HCT116 (cell line): ENCODE data around the gene ACP1.
A peak's percentile ranks its signal among the peaks of the same experiment; 100 is the strongest.

Experiments used
- EZH2 ChIP-seq: fragments of 200-600 bp; sonication (generic); IDR thresholded peaks from 2 replicates; pipeline ENCODE4 v1.6.1; 2017; ENCODE audit warnings: antibody characterized with exemption, mixed run types
- TF ChIP-seq, protein P1 (sequence below), 3 experiments: fragments of 200-600 bp in 1 of 3; sonication (generic) in 1 of 3; IDR thresholded peaks in 2 of 3; conservative IDR thresholded peaks in 1 of 3; 2 replicates each; pipeline ENCODE4 v1.5.1; 2012 to 2017; ENCODE audit warnings: low read depth in 2 of 3, low read length in 2 of 3, antibody characterized with exemption in 1 of 3, borderline replicate concordance in 1 of 3, control low read depth in 1 of 3, mild to moderate bottlenecking in 1 of 3, mixed read lengths in 1 of 3, mixed run types in 1 of 3, moderate library complexity in 1 of 3; ENCODE audit not compliant: insufficient read depth in 1 of 3
- TF ChIP-seq, protein P2 (sequence below): IDR thresholded peaks from 2 replicates; pipeline ENCODE4 v1.6.1; 2012; ENCODE audit warnings: low read depth

GRCh38 chr2:246489-247144 lies 18.1 kb upstream of the ACP1 start:
- TF ChIP-seq, protein P1, sequence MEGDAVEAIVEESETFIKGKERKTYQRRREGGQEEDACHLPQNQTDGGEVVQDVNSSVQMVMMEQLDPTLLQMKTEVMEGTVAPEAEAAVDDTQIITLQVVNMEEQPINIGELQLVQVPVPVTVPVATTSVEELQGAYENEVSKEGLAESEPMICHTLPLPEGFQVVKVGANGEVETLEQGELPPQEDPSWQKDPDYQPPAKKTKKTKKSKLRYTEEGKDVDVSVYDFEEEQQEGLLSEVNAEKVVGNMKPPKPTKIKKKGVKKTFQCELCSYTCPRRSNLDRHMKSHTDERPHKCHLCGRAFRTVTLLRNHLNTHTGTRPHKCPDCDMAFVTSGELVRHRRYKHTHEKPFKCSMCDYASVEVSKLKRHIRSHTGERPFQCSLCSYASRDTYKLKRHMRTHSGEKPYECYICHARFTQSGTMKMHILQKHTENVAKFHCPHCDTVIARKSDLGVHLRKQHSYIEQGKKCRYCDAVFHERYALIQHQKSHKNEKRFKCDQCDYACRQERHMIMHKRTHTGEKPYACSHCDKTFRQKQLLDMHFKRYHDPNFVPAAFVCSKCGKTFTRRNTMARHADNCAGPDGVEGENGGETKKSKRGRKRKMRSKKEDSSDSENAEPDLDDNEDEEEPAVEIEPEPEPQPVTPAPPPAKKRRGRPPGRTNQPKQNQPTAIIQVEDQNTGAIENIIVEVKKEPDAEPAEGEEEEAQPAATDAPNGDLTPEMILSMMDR (IDR thresholded peaks at IDR 0.05 in 2 of 3, conservative IDR thresholded peaks at IDR 0.05 in 1 of 3; ENCODE audit: borderline replicate concordance in 1 of 3, insufficient read depth in 1 of 3, low read depth in 2 of 3, low read length in 2 of 3) = peak; percentile 31 to 65 (median 58); a peak in 5 of 6 replicates
- TF ChIP-seq EZH2 = no peak
- TF ChIP-seq, protein P2, sequence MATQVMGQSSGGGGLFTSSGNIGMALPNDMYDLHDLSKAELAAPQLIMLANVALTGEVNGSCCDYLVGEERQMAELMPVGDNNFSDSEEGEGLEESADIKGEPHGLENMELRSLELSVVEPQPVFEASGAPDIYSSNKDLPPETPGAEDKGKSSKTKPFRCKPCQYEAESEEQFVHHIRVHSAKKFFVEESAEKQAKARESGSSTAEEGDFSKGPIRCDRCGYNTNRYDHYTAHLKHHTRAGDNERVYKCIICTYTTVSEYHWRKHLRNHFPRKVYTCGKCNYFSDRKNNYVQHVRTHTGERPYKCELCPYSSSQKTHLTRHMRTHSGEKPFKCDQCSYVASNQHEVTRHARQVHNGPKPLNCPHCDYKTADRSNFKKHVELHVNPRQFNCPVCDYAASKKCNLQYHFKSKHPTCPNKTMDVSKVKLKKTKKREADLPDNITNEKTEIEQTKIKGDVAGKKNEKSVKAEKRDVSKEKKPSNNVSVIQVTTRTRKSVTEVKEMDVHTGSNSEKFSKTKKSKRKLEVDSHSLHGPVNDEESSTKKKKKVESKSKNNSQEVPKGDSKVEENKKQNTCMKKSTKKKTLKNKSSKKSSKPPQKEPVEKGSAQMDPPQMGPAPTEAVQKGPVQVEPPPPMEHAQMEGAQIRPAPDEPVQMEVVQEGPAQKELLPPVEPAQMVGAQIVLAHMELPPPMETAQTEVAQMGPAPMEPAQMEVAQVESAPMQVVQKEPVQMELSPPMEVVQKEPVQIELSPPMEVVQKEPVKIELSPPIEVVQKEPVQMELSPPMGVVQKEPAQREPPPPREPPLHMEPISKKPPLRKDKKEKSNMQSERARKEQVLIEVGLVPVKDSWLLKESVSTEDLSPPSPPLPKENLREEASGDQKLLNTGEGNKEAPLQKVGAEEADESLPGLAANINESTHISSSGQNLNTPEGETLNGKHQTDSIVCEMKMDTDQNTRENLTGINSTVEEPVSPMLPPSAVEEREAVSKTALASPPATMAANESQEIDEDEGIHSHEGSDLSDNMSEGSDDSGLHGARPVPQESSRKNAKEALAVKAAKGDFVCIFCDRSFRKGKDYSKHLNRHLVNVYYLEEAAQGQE = no peak
